Gastroesophageal sphincter (tissue), 3 donors: ENCODE results near the gene CD160.

Experiments used
- EP300 ChIP-seq: sonication (generic); formaldehyde crosslinking; IDR thresholded peaks from one replicate; pipeline ENCODE4 v1.6.1; 2017; ENCODE audit warnings: antibody characterized with exemption, mild to moderate bottlenecking
- TF ChIP-seq, protein P1 (sequence below), 4 experiments: fragments of 200-600 bp in 2 of 4; fragments of 450-650 bp in 2 of 4; sonication (generic) in 1 of 4; IDR thresholded peaks; one replicate each; pipeline ENCODE4 v1.5.1; 2017 to 2019; ENCODE audit warnings: antibody characterized with exemption in 4 of 4, mild to moderate bottlenecking in 2 of 4, moderate library complexity in 2 of 4

DNA sequence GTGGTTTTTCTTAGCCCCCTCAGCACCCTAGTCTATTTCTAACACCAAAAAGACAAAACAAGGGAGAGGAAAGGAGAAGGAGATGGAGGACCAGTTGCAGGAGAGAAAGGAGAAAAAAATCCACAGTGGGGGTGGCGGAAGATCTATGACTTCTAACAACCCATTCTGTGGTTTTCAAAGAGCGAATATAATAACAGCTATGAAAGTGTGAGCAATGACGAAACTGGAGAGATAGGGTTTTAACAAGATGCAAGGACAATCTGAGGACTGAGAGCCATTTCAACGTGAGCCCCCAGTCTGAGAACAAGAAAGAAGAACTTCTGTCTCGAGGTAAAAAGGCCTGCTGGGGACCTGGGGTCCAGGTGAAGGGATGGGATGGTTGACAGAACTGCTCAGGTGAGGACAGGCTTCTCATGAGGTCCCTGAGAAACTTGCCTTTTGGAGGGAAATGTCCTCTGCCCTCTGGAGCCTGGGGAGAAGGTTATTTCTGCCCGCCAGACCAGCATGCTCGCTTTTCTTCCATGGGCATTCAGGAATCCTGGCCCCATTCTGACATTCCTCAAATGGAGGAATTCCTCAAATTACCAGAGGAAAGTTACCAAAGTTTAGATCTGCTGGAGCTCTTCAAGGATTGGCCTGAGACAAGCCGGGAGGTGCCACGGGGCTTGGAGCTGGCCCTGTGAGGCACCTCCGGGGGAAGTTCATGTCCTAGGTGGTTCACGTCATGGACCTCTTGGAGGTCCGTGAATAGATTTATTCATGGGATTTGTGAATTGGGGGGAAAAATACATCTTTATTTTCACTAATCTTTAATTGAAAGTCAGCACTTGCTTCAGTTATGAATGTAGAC, at the start of gene CD160:
- TF ChIP-seq, protein P1, sequence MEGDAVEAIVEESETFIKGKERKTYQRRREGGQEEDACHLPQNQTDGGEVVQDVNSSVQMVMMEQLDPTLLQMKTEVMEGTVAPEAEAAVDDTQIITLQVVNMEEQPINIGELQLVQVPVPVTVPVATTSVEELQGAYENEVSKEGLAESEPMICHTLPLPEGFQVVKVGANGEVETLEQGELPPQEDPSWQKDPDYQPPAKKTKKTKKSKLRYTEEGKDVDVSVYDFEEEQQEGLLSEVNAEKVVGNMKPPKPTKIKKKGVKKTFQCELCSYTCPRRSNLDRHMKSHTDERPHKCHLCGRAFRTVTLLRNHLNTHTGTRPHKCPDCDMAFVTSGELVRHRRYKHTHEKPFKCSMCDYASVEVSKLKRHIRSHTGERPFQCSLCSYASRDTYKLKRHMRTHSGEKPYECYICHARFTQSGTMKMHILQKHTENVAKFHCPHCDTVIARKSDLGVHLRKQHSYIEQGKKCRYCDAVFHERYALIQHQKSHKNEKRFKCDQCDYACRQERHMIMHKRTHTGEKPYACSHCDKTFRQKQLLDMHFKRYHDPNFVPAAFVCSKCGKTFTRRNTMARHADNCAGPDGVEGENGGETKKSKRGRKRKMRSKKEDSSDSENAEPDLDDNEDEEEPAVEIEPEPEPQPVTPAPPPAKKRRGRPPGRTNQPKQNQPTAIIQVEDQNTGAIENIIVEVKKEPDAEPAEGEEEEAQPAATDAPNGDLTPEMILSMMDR (IDR thresholded peaks at IDR 0.05) = no peak
- TF ChIP-seq EP300 = no peak
